Transverse colon (tissue), 4 donors: ENCODE data around the gene TCF20. TPM values are rescaled to one million over a fixed set of nuclear protein-coding genes. Genes with fewer than 3 reads are reported as not detected.

Experiments
- DNase-seq: peaks from one replicate; pipeline ENCODE4 v3.0.0-alpha.2; 2019
- H3K27ac ChIP-seq, 4 donors: fragments of 200-600 bp; sonication (generic); 2 replicates each; pipeline ENCODE4 v1.5.1; 2016 to 2018; ENCODE audit warnings: inconsistent platforms in 4 of 4
- H3K27me3 ChIP-seq: fragments of 200-600 bp; sonication (generic); 2 replicates; pipeline ENCODE4 v1.5.1; 2017; ENCODE audit warnings: inconsistent platforms
- H3K36me3 ChIP-seq, 4 donors: fragments of 200-600 bp; sonication (generic); 2 replicates each; pipeline ENCODE4 v1.5.1; 2017 to 2019; ENCODE audit warnings: inconsistent platforms in 4 of 4
- H3K4me1 ChIP-seq, 4 donors: fragments of 200-600 bp; sonication (generic); 2 replicates each; pipeline ENCODE4 v1.5.1; 2017 to 2020; ENCODE audit warnings: inconsistent platforms in 4 of 4
- H3K4me3 ChIP-seq, 4 donors: fragments of 200-600 bp; sonication (generic); 1 replicate in 1 of 4; 2 replicates in 3 of 4; pipeline versions ENCODE4 v1.5.1 to v1.6.1; 2017 to 2019; ENCODE audit warnings: inconsistent platforms in 4 of 4
- H3K9me3 ChIP-seq, 2 donors: fragments of 200-600 bp; sonication (generic); 2 replicates each; pipeline ENCODE4 v1.5.1; 2017 to 2019; ENCODE audit warnings: inconsistent platforms in 2 of 2
- EP300 ChIP-seq: sonication (generic); formaldehyde crosslinking; IDR thresholded peaks from one replicate; pipeline ENCODE4 v1.6.1; 2017; ENCODE audit warnings: antibody characterized with exemption, low read depth
- POLR2A ChIP-seq: fragments of 450-650 bp; IDR thresholded peaks from one replicate; pipeline ENCODE4 v1.6.1; 2016; ENCODE audit warnings: antibody characterized with exemption, mild to moderate bottlenecking, moderate library complexity
- POLR2AphosphoS5 ChIP-seq, 3 donors: sonication (generic); formaldehyde crosslinking; IDR thresholded peaks; one replicate each; pipeline ENCODE4 v1.6.1; 2016; ENCODE audit warnings: antibody characterized with exemption in 3 of 3
- WGBS, 2 donors: methylation state at CpG; one replicate each; pipeline ENCODE4 v1.1.5; 2018; ENCODE audit warnings: low coverage in 1 of 2; 5-methylcytosine and 5-hydroxymethylcytosine counted together
- in situ Hi-C, 4 donors: fragments of 200-750 bp; cut with MboI; loops; one replicate each; pipeline versions ENCODE4 v1.15.0 to v1.15.1; 2017; ENCODE audit warnings: low sequenced_read_pairs in 3 of 4, low pct_ligation_motif_present in 1 of 4, low pct_unique_long_range_greater_than_20kb in 1 of 4
- intact Hi-C: fragments of 100-400 bp; cut with DNase I; formaldehyde crosslinking; loops from one replicate; pipeline ENCODE4 v1.15.1; 2023; ENCODE audit warnings: low total_unique reads
- total RNA-seq, 4 donors: library from RNA; depleted of rRNA; stranded (reverse); fragments of >200 nt; gene quantifications; one replicate each; pipeline ENCODE4 v1.1.0, GENCODE V29; 2016
- TF ChIP-seq, protein P1 (sequence below), 5 experiments: fragments of 200-600 bp in 3 of 5; fragments of 450-650 bp in 2 of 5; sonication (generic) in 3 of 5; IDR thresholded peaks; 1 replicate in 2 of 5; 2 replicates in 3 of 5; pipeline ENCODE4 v1.5.1; 2016 to 2017; ENCODE audit warnings: antibody characterized with exemption in 5 of 5, inconsistent platforms in 3 of 5, mild to moderate bottlenecking in 2 of 5, moderate library complexity in 1 of 5

TCF20 gene
- total RNA-seq, 4 donors from 2014 or later, result 30.3 to 43.7 (median 42.3) TPM

DNA sequence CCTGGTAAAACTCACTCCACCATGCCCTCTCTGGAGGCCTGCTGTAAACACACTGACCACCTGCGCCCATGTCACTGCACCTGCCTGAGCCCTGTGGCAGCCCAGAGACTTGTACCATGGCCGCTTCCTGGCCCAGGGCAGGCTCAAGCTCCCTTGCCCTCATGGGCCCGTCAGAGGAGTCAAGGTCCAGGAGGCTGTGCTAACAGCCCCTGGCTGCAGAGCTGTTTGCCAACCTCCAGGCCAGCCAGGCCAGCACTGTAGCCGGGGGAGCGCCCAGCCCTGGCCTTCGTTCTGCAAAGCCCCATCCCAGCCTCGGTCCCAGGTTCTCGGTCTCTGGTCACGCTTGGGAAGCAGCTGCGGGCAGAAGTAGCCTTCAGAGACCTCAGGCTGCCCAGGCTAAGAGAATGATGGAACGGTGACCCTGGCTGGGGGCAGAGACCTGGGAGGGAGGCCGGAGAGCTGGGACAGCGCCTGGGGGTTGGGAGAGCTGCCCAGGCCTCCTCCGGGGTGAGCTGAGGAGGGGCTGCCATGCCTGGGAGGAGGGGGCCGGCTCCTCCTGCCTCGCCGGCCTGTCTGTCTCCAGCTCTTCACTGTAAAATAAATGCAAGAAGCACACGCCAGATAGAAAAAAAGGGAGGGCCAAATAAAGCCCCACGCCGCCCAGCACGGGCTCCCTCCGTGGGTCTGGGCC, 11.9 kb upstream of the TCF20 start:
- Histone ChIP-seq H3K4me1 (peaks cover 13 to 33% (median 22%) of the 10 kb centered on the region in 4 donors), H3K9me3 (no peaks in the 10 kb centered on the region), H3K27me3 (peaks cover 20% of the 10 kb centered on the region), H3K27ac (peak overlapping the region in 1 of 4 donors; percentile 8), H3K36me3 (no peaks in the 10 kb centered on the region), H3K4me3 (no peak overlapping the region)
- in situ Hi-C loops (no loop called here), intact Hi-C loops (no loop called here)
- TF ChIP-seq POLR2AphosphoS5 (IDR thresholded peaks at IDR 0.05), result no peak
- TF ChIP-seq EP300, result no peak
- TF ChIP-seq, protein P1, sequence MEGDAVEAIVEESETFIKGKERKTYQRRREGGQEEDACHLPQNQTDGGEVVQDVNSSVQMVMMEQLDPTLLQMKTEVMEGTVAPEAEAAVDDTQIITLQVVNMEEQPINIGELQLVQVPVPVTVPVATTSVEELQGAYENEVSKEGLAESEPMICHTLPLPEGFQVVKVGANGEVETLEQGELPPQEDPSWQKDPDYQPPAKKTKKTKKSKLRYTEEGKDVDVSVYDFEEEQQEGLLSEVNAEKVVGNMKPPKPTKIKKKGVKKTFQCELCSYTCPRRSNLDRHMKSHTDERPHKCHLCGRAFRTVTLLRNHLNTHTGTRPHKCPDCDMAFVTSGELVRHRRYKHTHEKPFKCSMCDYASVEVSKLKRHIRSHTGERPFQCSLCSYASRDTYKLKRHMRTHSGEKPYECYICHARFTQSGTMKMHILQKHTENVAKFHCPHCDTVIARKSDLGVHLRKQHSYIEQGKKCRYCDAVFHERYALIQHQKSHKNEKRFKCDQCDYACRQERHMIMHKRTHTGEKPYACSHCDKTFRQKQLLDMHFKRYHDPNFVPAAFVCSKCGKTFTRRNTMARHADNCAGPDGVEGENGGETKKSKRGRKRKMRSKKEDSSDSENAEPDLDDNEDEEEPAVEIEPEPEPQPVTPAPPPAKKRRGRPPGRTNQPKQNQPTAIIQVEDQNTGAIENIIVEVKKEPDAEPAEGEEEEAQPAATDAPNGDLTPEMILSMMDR (IDR thresholded peaks at IDR 0.05), result no peak
- TF ChIP-seq POLR2A, result no peak
- 0 to 37% methylated on average over 1 to 22 of the region's 22 CpGs for WGBS, 2 donors
- DNase-seq, result peak; percentile 54

- no peak overlapping the region for H3K4me3 ChIP-seq
- H3K27me3 ChIP-seq, result peaks cover 20% of the 10 kb centered on the region
- WGBS, 2 donors, result 35 to 63% methylated on average over 2 to 4 of the region's 4 CpGs
- no peaks in the 10 kb centered on the region for H3K36me3 ChIP-seq
- no peak for DNase-seq
- TF ChIP-seq POLR2AphosphoS5 (IDR thresholded peaks at IDR 0.05) (no peak), POLR2A (no peak), EP300 (no peak)
- TF ChIP-seq, protein P1 (IDR thresholded peaks at IDR 0.05), result no peak
- intact Hi-C loops, result no loop called here
- H3K27ac ChIP-seq, result peak overlapping the region in 1 of 4 donors; percentile 8
- in situ Hi-C loops, result no loop called here
- H3K4me1 ChIP-seq, result peaks cover 13 to 33% (median 22%) of the 10 kb centered on the region in 4 donors
- H3K9me3 ChIP-seq, result no peaks in the 10 kb centered on the region
Observed at GRCh38 chr22:42281706-42282251, 11.3 kb upstream of the TCF20 start.

DNA sequence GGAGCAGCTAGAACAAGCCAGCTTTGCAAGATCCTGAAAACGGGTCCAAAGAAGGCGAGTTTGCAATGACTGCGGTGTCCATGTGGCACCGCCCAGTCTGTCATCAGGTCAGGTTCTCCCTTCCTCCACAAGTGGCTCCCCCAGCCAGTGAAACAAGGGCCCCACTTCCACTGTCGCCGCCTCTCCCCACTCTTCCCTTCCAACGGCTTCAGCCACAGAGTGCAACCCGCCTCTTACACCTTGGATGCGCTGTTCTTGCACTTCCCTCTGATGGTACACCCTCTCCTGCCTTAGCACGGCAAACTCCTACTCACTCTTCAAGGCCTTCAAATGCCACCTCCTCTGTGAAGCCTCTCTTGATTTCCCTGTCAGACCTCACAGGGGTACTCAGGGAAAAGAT, 10.8 kb upstream of the TCF20 start:
- 89% methylated on average over 10 of the region's 10 CpGs; no CpG with 5 or more reads in 1 of the 2 donors for WGBS, 2 donors
- peaks cover 13 to 33% (median 22%) of the 10 kb centered on the region in 4 donors for H3K4me1 ChIP-seq
- no peak for DNase-seq
- no peaks in the 10 kb centered on the region for H3K9me3 ChIP-seq
- H3K27ac ChIP-seq, result no peak overlapping the region
- peaks cover 20% of the 10 kb centered on the region for H3K27me3 ChIP-seq
- no peak overlapping the region for H3K4me3 ChIP-seq
- in situ Hi-C loops (no loop called here), intact Hi-C loops (no loop called here)
- H3K36me3 ChIP-seq, result no peaks in the 10 kb centered on the region
- TF ChIP-seq POLR2AphosphoS5 (IDR thresholded peaks at IDR 0.05) (no peak), POLR2A (no peak), EP300 (no peak)
- TF ChIP-seq, protein P1 (IDR thresholded peaks at IDR 0.05), result no peak

- DNase-seq, result no peak
- Histone ChIP-seq H3K36me3 (no peaks in the 10 kb centered on the region), H3K9me3 (no peaks in the 10 kb centered on the region), H3K4me1 (peaks cover 13 to 33% (median 22%) of the 10 kb centered on the region in 4 donors), H3K27ac (no peak overlapping the region), H3K4me3 (no peak overlapping the region), H3K27me3 (peaks cover 20% of the 10 kb centered on the region)
- intact Hi-C loops, result no loop called here
- in situ Hi-C loops, result no loop called here
- TF ChIP-seq EP300 (no peak), POLR2A (no peak), POLR2AphosphoS5 (IDR thresholded peaks at IDR 0.05) (no peak)
- TF ChIP-seq, protein P1 (IDR thresholded peaks at IDR 0.05), result no peak
- 98% methylated on average over 5 of the region's 5 CpGs; no CpG with 5 or more reads in 1 of the 2 donors for WGBS, 2 donors
Observed at GRCh38 chr22:42280836-42281235, 10.4 kb upstream of the TCF20 start.
